ENCODE data around the gene PRKCB.

GRCh38 chr16:23959752-23960072, 123.9 kb downstream of the PRKCB start:
- TF ChIP-seq CTCF (IDR thresholded peaks at IDR 0.05) = no peak
- no peak for TF ChIP-seq POLR2A (IDR thresholded peaks at IDR 0.05)
- TF ChIP-seq POLR2AphosphoS5 (IDR thresholded peaks at IDR 0.05) = no peak
